ENCODE results near the gene PDYN. TPM values are rescaled to one million over a fixed set of nuclear protein-coding genes. Genes with fewer than 3 reads are reported as not detected.

PDYN gene
- total RNA-seq, 2 experiments from 2014 or later, result not detected

GRCh38 chr20:1968964-1969363 is 24.9 kb downstream of the PDYN start:
- Mint-ChIP-seq H3K27ac (no peak overlapping the region), H3K4me1 (ENCODE audit: low read depth) (peaks cover 6% of the 10 kb centered on the region), H3K4me3 (no peak overlapping the region), H3K36me3 (ENCODE audit: low read depth) (no peaks in the 10 kb centered on the region), H3K9me3 (no peaks in the 10 kb centered on the region), H3K27me3 (peaks cover 42% of the 10 kb centered on the region)
- POLR2A ChIA-PET, result no interaction called here
- Histone ChIP-seq H3K36me3 (ENCODE audit: insufficient read depth, low read length) (no peaks in the 10 kb centered on the region), H3K27ac (ENCODE audit: low read depth in 1 of 2, low read length in 2 of 2) (no peak overlapping the region), H3K9me3 (ENCODE audit: control insufficient read depth in 1 of 2, insufficient read depth in 1 of 2, low read length in 2 of 2) (no peaks in the 10 kb centered on the region), H3K27me3 (ENCODE audit: control insufficient read depth in 1 of 2, insufficient read depth in 2 of 2, low read length in 2 of 2) (peaks cover 8 to 17% of the 10 kb centered on the region in 2 experiments), H3K4me3 (ENCODE audit: low read length) (no peak overlapping the region), H3K4me1 (ENCODE audit: insufficient read depth, low read length) (peaks cover 9% of the 10 kb centered on the region)
- TF ChIP-seq CTCF (IDR thresholded peaks at IDR 0.05), result no peak
- CTCF ChIA-PET, result no interaction called here
- ATAC-seq (ENCODE audit: poor library complexity) (no peak), DNase-seq (no peak)
- intact Hi-C loops (cut with DNase I, micrococcal nuclease), result loop anchor here in 1 of 2 experiments (5.0 kb wide), 1 partner anchor 483 kb away; no protein-coding TSS in a partner anchor

- peaks cover 6% of the 10 kb centered on the region for H3K4me1 Mint-ChIP-seq (ENCODE audit: low read depth)
- H3K36me3 Mint-ChIP-seq (ENCODE audit: low read depth), result no peaks in the 10 kb centered on the region
- H3K4me3 Mint-ChIP-seq, result peak overlapping the region; percentile 23
- Histone ChIP-seq H3K27me3 (ENCODE audit: control insufficient read depth in 1 of 2, insufficient read depth in 2 of 2, low read length in 2 of 2) (peaks cover 3 to 18% of the 10 kb centered on the region in 2 experiments), H3K4me3 (ENCODE audit: low read length) (peak overlapping the region; percentile 30), H3K36me3 (ENCODE audit: insufficient read depth, low read length) (no peaks in the 10 kb centered on the region), H3K9me3 (ENCODE audit: control insufficient read depth in 1 of 2, insufficient read depth in 1 of 2, low read length in 2 of 2) (no peaks in the 10 kb centered on the region), H3K27ac (ENCODE audit: low read depth in 1 of 2, low read length in 2 of 2) (no peak overlapping the region), H3K4me1 (ENCODE audit: insufficient read depth, low read length) (peaks cover 9% of the 10 kb centered on the region)
- TF ChIP-seq CTCF (IDR thresholded peaks at IDR 0.05), result peak; percentile 95
- DNase-seq (peak; percentile 51 to 82 (median 66)), ATAC-seq (ENCODE audit: poor library complexity) (peak; percentile 55)
- POLR2A ChIA-PET, result interaction anchor here (1.2 kb wide), 1 partner anchor 207 kb away, joined by 7 read pairs; no protein-coding TSS in a partner anchor
- intact Hi-C loops (cut with DNase I, micrococcal nuclease), result loop anchor here (1.0 to 5.0 kb wide), 3 partner anchors 207 to 489 kb away; no protein-coding TSS in a partner anchor
- H3K27ac Mint-ChIP-seq, result no peak overlapping the region
- H3K9me3 Mint-ChIP-seq, result no peaks in the 10 kb centered on the region
- CTCF ChIA-PET, result interaction anchor here (1.2 to 2.4 kb wide), 3 partner anchors 8 to 214 kb away, joined by 3 to 20 read pairs (median 5); no protein-coding TSS in a partner anchor
- H3K27me3 Mint-ChIP-seq, result peaks cover 52% of the 10 kb centered on the region
These were observed 28.1 kb downstream of the PDYN start for GRCh38 chr20:1965520-1966351.

- no peak overlapping the region for H3K27ac ChIP-seq (ENCODE audit: low read depth in 1 of 2, low read length in 2 of 2)
- intact Hi-C loops (cut with DNase I, micrococcal nuclease), result loop anchor here (1.0 to 5.0 kb wide), 3 partner anchors 207 to 490 kb away; no protein-coding TSS in a partner anchor
- ATAC-seq (ENCODE audit: poor library complexity) (no peak), DNase-seq (no peak)
- Mint-ChIP-seq H3K36me3 (ENCODE audit: low read depth) (no peaks in the 10 kb centered on the region), H3K27me3 (peaks cover 50% of the 10 kb centered on the region), H3K9me3 (no peaks in the 10 kb centered on the region), H3K4me3 (no peak overlapping the region), H3K27ac (no peak overlapping the region), H3K4me1 (ENCODE audit: low read depth) (peaks cover 6% of the 10 kb centered on the region)
- peaks cover 9% of the 10 kb centered on the region for H3K4me1 ChIP-seq (ENCODE audit: insufficient read depth, low read length)
- H3K4me3 ChIP-seq (ENCODE audit: low read length), result peak overlapping the region; percentile 30
- CTCF ChIA-PET, result interaction anchor here (1.2 to 2.4 kb wide), 3 partner anchors 7 to 215 kb away, joined by 3 to 20 read pairs (median 5); no protein-coding TSS in a partner anchor
- POLR2A ChIA-PET, result interaction anchor here (1.2 kb wide), 1 partner anchor 208 kb away, joined by 7 read pairs; no protein-coding TSS in a partner anchor
- no peaks in the 10 kb centered on the region for H3K9me3 ChIP-seq (ENCODE audit: control insufficient read depth in 1 of 2, insufficient read depth in 1 of 2, low read length in 2 of 2)
- no peaks in the 10 kb centered on the region for H3K36me3 ChIP-seq (ENCODE audit: insufficient read depth, low read length)
- no peak for TF ChIP-seq CTCF (IDR thresholded peaks at IDR 0.05)
- peaks cover 3 to 18% of the 10 kb centered on the region in 2 experiments for H3K27me3 ChIP-seq (ENCODE audit: control insufficient read depth in 1 of 2, insufficient read depth in 2 of 2, low read length in 2 of 2)
These were observed 29.0 kb downstream of the PDYN start for GRCh38 chr20:1964659-1965405.

Data from CD4-positive, alpha-beta T cell (primary cell).